GM12878 (cell line): ENCODE data around the gene YKT6. TPM values are rescaled to one million over a fixed set of nuclear protein-coding genes. Genes with fewer than 3 reads are reported as not detected.

Source experiments
- ATAC-seq: fragments of 200-7000 bp; cut with Tn5 transposase; 3 replicates; pipeline ENCODE4 v1.9.1; 2020; ENCODE audit warnings: mild to moderate bottlenecking, moderate library complexity
- BruUV-seq: library from RNA; stranded (reverse); fragments of 400-500 nt; replicated peaks from 2 replicates; lab custom pipeline; 2021; lab: Mats Ljungman, UMichigan
- CTCF ChIA-PET: fragments of 300-600 bp; sonication (Branson Sonifier 250); formaldehyde crosslinking; extraction: SDS; loops from one replicate; lab custom pipeline; 2021; ENCODE audit warnings: inconsistent platforms; lab: Yijun Ruan, JAX
- POLR2A ChIA-PET: fragments of 350-600 bp; formaldehyde crosslinking; extraction: SDS; loops from one replicate; lab custom pipeline; 2021; ENCODE audit warnings: inconsistent platforms; lab: Charles Lee
- RAD21 ChIA-PET: fragments of 300-600 bp; sonication (Branson Sonifier 250); formaldehyde crosslinking; loops from one replicate; lab custom pipeline; 2023; ENCODE audit warnings: antibody characterized with exemption; ENCODE audit not compliant: unreplicated experiment; lab: Charles Lee
- SMC1A ChIA-PET: fragments of 300-600 bp; sonication (Branson Sonifier 250); formaldehyde crosslinking; loops from one replicate; lab custom pipeline; 2023; ENCODE audit not compliant: unreplicated experiment, uncharacterized antibody; lab: Charles Lee
- DNase-seq: peaks from one replicate; pipeline ENCODE4 v3.0.0-alpha.2; 2011; ENCODE audit warnings: low read depth, low spot score
- FAIRE-seq: peaks from 3 replicates; lab custom pipeline; 2011; peaks lifted over from hg19 to GRCh38; lab: Jason Lieb, UNC
- H2AFZ ChIP-seq: 2 replicates; pipeline ENCODE4 v1.6.0; 2011; ENCODE audit warnings: low read depth, low read length, control low read depth; ENCODE audit not compliant: control insufficient read depth
- H3K27ac ChIP-seq: 2 replicates; pipeline ENCODE4 v1.5.1; 2011; ENCODE audit warnings: control low read depth; ENCODE audit not compliant: control insufficient read depth, insufficient read depth
- H3K27me3 ChIP-seq, 2 experiments: replicated peaks in 1 of 2; 2 replicates each; pipeline versions ENCODE4 v1.6.0 to v1.6.1; 2011; ENCODE audit warnings: low read length in 1 of 2; ENCODE audit not compliant: control insufficient read depth in 2 of 2, insufficient read depth in 2 of 2
- H3K36me3 ChIP-seq, 2 experiments: 2 replicates each; pipeline ENCODE4 v1.5.1; 2011; ENCODE audit warnings: low read length in 1 of 2; ENCODE audit not compliant: control insufficient read depth in 2 of 2, insufficient read depth in 2 of 2
- H3K4me1 ChIP-seq: 2 replicates; pipeline ENCODE4 v1.6.1; 2011; ENCODE audit warnings: mild to moderate bottlenecking, low read length, moderate library complexity, mixed read lengths; ENCODE audit not compliant: control insufficient read depth, insufficient read depth
- H3K4me2 ChIP-seq: 2 replicates; pipeline ENCODE4 v1.6.0; 2011; ENCODE audit warnings: control low read depth; ENCODE audit not compliant: control insufficient read depth, insufficient read depth
- H3K4me3 ChIP-seq: fragments of 200-600 bp; sonication (generic); 2 replicates; pipeline ENCODE4 v1.5.1; 2016
- H3K79me2 ChIP-seq: 2 replicates; pipeline ENCODE4 v1.6.0; 2011; ENCODE audit warnings: low read length; ENCODE audit not compliant: control insufficient read depth, insufficient read depth
- H3K9ac ChIP-seq: 2 replicates; pipeline ENCODE4 v1.8.0; 2011; ENCODE audit warnings: low read length, control low read depth, mixed read lengths; ENCODE audit not compliant: control insufficient read depth, insufficient read depth
- H3K9me3 ChIP-seq: replicated peaks from 3 replicates; pipeline ENCODE4 v1.5.1; 2011; ENCODE audit warnings: mild to moderate bottlenecking, low read length; ENCODE audit not compliant: control insufficient read depth, insufficient read depth
- H4K20me1 ChIP-seq: 2 replicates; pipeline ENCODE4 v1.6.0; 2011; ENCODE audit not compliant: control insufficient read depth, insufficient read depth
- FOXK2 ChIP-seq: fragments of 450-650 bp; IDR thresholded peaks from 2 replicates; pipeline ENCODE4 v1.6.1; 2017; ENCODE audit warnings: mild to moderate bottlenecking, moderate library complexity
- IRF4 ChIP-seq: IDR thresholded peaks from 2 replicates; pipeline ENCODE4 v1.6.1; 2011; ENCODE audit warnings: low read depth, low read length
- JUNB ChIP-seq: IDR thresholded peaks from 2 replicates; pipeline ENCODE4 v1.6.1; 2016; ENCODE audit warnings: antibody characterized with exemption, mild to moderate bottlenecking
- MTA3 ChIP-seq: IDR thresholded peaks from 2 replicates; pipeline ENCODE4 v1.6.1; 2012; ENCODE audit warnings: low read length, inconsistent platforms, borderline replicate concordance
- MYC ChIP-seq: IDR thresholded peaks from 2 replicates; pipeline ENCODE4 v1.6.1; 2011; ENCODE audit warnings: mild to moderate bottlenecking, low read length, moderate library complexity, inconsistent platforms; ENCODE audit not compliant: insufficient read depth, insufficient replicate concordance, insufficient read length, severe bottlenecking
- NR2C1 ChIP-seq: fragments of 450-650 bp; IDR thresholded peaks from 2 replicates; pipeline ENCODE4 v1.6.1; 2017; ENCODE audit warnings: antibody characterized with exemption, mild to moderate bottlenecking, moderate library complexity
- PML ChIP-seq: IDR thresholded peaks from 2 replicates; pipeline ENCODE4 v1.6.1; 2012; ENCODE audit warnings: low read length, inconsistent platforms
- SMAD1 ChIP-seq: fragments of 450-650 bp; IDR thresholded peaks from 2 replicates; pipeline ENCODE4 v1.6.1; 2018; ENCODE audit warnings: mild to moderate bottlenecking, low read depth; ENCODE audit not compliant: partially characterized antibody
- TARDBP ChIP-seq: IDR thresholded peaks from 2 replicates; pipeline ENCODE4 v1.6.1; 2016; ENCODE audit warnings: borderline replicate concordance
- ZBTB11 ChIP-seq: fragments of 450-650 bp; formaldehyde crosslinking; IDR thresholded peaks from 2 replicates; pipeline ENCODE4 v1.5.0; 2022; ENCODE audit warnings: mild to moderate bottlenecking, missing genetic modification characterization
- ZSCAN29 ChIP-seq: fragments of 450-650 bp; IDR thresholded peaks from 2 replicates; pipeline ENCODE4 v1.6.1; 2017; ENCODE audit warnings: mild to moderate bottlenecking, moderate library complexity
- WGBS: methylation state at CpG from one replicate; pipeline ENCODE4 v1.1.6; 2016; ENCODE audit warnings: low lambda C conversion rate; ENCODE audit not compliant: insufficient replicate concordance, insufficient coverage; ENCODE audit errors: missing lambda C conversion rate; 5-methylcytosine and 5-hydroxymethylcytosine counted together
- in situ Hi-C: fragments of 300-500 bp; cut with MboI; formaldehyde crosslinking; loops from 9 replicates; pipeline ENCODE4 v1.14.3; 2018; ENCODE audit warnings: mixed read lengths
- intact Hi-C: fragments of 100-400 bp; cut with micrococcal nuclease; formaldehyde crosslinking; loops from one replicate; pipeline ENCODE4 v1.14.2; 2022; ENCODE audit not compliant: unreplicated experiment
- polyA plus RNA-seq, 11 experiments: library from polyadenylated mRNA; depleted of rRNA in 4 of 11; unstranded in 6 of 11; stranded (reverse) in 5 of 11; fragments of >200 nt; fragmentation: Nextera tagmentation in 4 of 11; fragmentation: Illumina TruSeq in 1 of 11; extraction: Ambion mirVana in 4 of 11; extraction: Trizol in 1 of 11; gene quantifications; 1 replicate in 1 of 11; 2 replicates in 10 of 11; pipeline versions ENCODE4 v1.2.1 to v1.2.3, GENCODE V29; 2011 to 2016; ENCODE audit warnings: inconsistent platforms in 2 of 11, missing spikeins in 2 of 11, low read depth in 1 of 11
- total RNA-seq, 4 experiments: library from RNA; depleted of rRNA in 3 of 4; stranded (reverse); fragments of >200 nt in 3 of 4; fragmentation: Illumina TruSeq in 1 of 4; extraction: Trizol in 1 of 4; gene quantifications; 2 replicates each; pipeline versions ENCODE4 v1.2.1 to v1.2.3, GENCODE V29; 2013 to 2021
- TF ChIP-seq, protein P1 (sequence below): fragments of 450-650 bp; IDR thresholded peaks from 2 replicates; pipeline ENCODE4 v1.6.1; 2016; ENCODE audit warnings: mild to moderate bottlenecking
- TF ChIP-seq, protein P2 (sequence below): IDR thresholded peaks from 2 replicates; pipeline ENCODE4 v1.6.1; 2011; ENCODE audit warnings: low read depth, low read length, improper control_type of control experiment, borderline replicate concordance
- TF ChIP-seq, protein P3 (sequence below): fragments of 450-650 bp; IDR thresholded peaks from 2 replicates; pipeline ENCODE4 v1.6.1; 2017; ENCODE audit warnings: antibody characterized with exemption, mild to moderate bottlenecking, moderate library complexity

The YKT6 gene
- total and polyA plus RNA-seq, 10 of the 15 experiments (the other 5 are each of a cell fraction or from before 2014, with no cell fraction given) = 1.7 to 95.2 (median 70.5) TPM

DNA sequence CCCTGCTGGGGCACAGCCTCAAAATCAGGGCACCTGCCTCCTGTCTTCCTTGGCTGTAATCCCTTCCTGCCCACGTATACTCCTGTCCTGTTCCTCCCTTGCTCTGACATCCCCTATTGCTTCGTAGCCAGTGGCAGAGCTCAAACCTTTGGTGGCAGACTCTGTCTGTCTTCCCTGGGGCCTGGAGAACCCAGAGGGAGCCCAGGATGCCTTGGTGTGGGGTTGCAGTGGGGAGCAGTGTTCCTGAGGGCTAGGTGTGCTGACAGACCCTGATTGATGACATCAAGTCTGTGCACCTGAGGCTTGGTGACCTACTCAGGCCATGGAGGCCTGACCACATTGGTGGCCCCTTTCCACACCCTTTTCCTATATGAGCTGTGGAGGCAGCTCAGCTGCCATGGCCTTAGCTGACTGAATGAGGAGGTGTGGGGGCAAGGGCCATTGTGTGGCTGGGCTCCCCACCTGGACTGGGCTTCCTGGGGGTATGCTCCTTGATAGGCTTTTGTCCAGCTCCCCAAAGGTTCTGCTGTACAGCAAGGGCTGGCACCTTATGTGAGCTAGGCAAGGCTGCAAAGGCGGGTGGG, 6.1 kb upstream of the YKT6 start:
- no peak for FAIRE-seq
- H2AFZ ChIP-seq = no peak overlapping the region
- no peak overlapping the region for H3K4me2 ChIP-seq
- no peaks in the 10 kb centered on the region for H3K36me3 ChIP-seq
- H4K20me1 ChIP-seq = no peaks in the 10 kb centered on the region
- ChIA-PET POLR2A (no interaction called here), SMC1A (no interaction called here), CTCF (interaction anchor here (3.5 kb wide), 1 partner anchor 174 kb away, joined by 25 read pairs; no protein-coding TSS in a partner anchor), RAD21 (interaction anchor here (0.6 kb wide), 1 partner anchor 90 kb away, joined by 3 read pairs; no protein-coding TSS in a partner anchor)
- no peak for ATAC-seq
- no peaks in the 10 kb centered on the region for H3K9me3 ChIP-seq
- BruUV-seq = no TSS peak
- no peaks in the 10 kb centered on the region for H3K4me1 ChIP-seq
- H3K27me3 ChIP-seq = no peaks in the 10 kb centered on the region
- in situ Hi-C loops = no loop called here
- H3K9ac ChIP-seq = no peak overlapping the region
- WGBS = 24% methylated on average over 3 of the region's 3 CpGs
- intact Hi-C loops = loop anchor here (5.0 kb wide), 1 partner anchor 42 kb away; no protein-coding TSS in a partner anchor
- H3K4me3 ChIP-seq = no peak overlapping the region
- H3K79me2 ChIP-seq = no peaks in the 10 kb centered on the region
- no peak for DNase-seq
- H3K27ac ChIP-seq = no peak overlapping the region
- TF ChIP-seq, protein P1, sequence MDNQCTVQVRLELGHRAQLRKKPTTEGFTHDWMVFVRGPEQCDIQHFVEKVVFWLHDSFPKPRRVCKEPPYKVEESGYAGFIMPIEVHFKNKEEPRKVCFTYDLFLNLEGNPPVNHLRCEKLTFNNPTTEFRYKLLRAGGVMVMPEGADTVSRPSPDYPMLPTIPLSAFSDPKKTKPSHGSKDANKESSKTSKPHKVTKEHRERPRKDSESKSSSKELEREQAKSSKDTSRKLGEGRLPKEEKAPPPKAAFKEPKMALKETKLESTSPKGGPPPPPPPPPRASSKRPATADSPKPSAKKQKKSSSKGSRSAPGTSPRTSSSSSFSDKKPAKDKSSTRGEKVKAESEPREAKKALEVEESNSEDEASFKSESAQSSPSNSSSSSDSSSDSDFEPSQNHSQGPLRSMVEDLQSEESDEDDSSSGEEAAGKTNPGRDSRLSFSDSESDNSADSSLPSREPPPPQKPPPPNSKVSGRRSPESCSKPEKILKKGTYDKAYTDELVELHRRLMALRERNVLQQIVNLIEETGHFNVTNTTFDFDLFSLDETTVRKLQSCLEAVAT = no peak
- no peak for TF ChIP-seq IRF4
- no peak for TF ChIP-seq PML
- no peak for TF ChIP-seq FOXK2
- no peak for TF ChIP-seq NR2C1
- no peak for TF ChIP-seq SMAD1
- no peak for TF ChIP-seq JUNB
- TF ChIP-seq TARDBP = no peak
- TF ChIP-seq ZSCAN29 = no peak
- TF ChIP-seq, protein P2, sequence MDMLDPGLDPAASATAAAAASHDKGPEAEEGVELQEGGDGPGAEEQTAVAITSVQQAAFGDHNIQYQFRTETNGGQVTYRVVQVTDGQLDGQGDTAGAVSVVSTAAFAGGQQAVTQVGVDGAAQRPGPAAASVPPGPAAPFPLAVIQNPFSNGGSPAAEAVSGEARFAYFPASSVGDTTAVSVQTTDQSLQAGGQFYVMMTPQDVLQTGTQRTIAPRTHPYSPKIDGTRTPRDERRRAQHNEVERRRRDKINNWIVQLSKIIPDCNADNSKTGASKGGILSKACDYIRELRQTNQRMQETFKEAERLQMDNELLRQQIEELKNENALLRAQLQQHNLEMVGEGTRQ = no peak
- no peak for TF ChIP-seq MTA3
- TF ChIP-seq, protein P3, sequence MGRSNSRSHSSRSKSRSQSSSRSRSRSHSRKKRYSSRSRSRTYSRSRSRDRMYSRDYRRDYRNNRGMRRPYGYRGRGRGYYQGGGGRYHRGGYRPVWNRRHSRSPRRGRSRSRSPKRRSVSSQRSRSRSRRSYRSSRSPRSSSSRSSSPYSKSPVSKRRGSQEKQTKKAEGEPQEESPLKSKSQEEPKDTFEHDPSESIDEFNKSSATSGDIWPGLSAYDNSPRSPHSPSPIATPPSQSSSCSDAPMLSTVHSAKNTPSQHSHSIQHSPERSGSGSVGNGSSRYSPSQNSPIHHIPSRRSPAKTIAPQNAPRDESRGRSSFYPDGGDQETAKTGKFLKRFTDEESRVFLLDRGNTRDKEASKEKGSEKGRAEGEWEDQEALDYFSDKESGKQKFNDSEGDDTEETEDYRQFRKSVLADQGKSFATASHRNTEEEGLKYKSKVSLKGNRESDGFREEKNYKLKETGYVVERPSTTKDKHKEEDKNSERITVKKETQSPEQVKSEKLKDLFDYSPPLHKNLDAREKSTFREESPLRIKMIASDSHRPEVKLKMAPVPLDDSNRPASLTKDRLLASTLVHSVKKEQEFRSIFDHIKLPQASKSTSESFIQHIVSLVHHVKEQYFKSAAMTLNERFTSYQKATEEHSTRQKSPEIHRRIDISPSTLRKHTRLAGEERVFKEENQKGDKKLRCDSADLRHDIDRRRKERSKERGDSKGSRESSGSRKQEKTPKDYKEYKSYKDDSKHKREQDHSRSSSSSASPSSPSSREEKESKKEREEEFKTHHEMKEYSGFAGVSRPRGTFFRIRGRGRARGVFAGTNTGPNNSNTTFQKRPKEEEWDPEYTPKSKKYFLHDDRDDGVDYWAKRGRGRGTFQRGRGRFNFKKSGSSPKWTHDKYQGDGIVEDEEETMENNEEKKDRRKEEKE = no peak
- no peak for TF ChIP-seq MYC
- no peak for TF ChIP-seq ZBTB11 (CRISPR knock-in tag)
